Measurements from ENCODE around the gene ARHGAP31. TPM values are rescaled to one million over a fixed set of nuclear protein-coding genes. Genes with fewer than 3 reads are reported as not detected.
"Not testable (repeated sequence)": the region's sequence is repeated elsewhere in the genome, so short reads cannot be mapped to it uniquely, and the experiment has no call there.

The ARHGAP31 gene
- total and polyA plus RNA-seq, 7 donors, result 3.5 to 18.0 (median 11.0) TPM

DNA sequence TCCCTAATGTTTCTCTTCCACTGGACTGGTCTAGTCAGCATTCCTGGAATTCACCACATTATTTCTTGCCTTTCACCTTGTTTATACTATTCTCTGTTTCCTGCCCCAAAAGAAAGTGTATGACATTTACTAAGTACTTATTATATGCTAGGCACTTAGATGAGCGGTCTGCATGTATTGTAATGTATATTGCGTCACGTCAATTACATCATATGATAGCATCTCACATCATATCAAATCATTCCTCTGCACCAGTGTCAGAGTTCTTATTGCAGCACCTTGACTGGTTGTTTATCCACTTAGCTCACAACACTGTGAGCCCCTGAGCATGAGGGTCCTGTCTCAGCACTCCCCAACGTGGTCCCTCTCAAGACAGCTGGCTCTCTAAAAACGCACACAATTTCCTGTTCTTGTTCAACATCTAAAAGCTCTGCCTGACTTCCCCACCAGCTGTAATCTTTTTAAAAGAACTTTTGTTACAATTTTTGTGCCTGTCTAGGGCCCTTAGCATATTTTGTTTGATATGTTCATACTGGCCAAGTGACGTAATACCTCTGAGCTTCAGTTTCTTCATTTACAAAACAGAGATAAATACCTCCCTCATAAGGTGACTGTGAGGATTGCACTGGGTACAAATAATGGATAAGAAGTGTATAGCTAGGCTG, 58.8 kb downstream of the ARHGAP31 start:
- DNase-seq, result no peak
- Histone ChIP-seq H3K27ac (peak overlapping the region in 2 of 4 donors; percentile 10 to 20), H3K4me1 (peaks cover 0 to 7% (median 2%) of the 10 kb centered on the region in 4 donors), H3K36me3 (no peaks in the 10 kb centered on the region), H3K9me3 (no peaks in the 10 kb centered on the region), H3K4me3 (no peak overlapping the region), H3K27me3 (no peaks in the 10 kb centered on the region)
- no peak for TF ChIP-seq POLR2A (IDR thresholded peaks at IDR 0.05)
- TF ChIP-seq POLR2AphosphoS5 (IDR thresholded peaks at IDR 0.05), result no peak
- TF ChIP-seq, protein P1, sequence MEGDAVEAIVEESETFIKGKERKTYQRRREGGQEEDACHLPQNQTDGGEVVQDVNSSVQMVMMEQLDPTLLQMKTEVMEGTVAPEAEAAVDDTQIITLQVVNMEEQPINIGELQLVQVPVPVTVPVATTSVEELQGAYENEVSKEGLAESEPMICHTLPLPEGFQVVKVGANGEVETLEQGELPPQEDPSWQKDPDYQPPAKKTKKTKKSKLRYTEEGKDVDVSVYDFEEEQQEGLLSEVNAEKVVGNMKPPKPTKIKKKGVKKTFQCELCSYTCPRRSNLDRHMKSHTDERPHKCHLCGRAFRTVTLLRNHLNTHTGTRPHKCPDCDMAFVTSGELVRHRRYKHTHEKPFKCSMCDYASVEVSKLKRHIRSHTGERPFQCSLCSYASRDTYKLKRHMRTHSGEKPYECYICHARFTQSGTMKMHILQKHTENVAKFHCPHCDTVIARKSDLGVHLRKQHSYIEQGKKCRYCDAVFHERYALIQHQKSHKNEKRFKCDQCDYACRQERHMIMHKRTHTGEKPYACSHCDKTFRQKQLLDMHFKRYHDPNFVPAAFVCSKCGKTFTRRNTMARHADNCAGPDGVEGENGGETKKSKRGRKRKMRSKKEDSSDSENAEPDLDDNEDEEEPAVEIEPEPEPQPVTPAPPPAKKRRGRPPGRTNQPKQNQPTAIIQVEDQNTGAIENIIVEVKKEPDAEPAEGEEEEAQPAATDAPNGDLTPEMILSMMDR (IDR thresholded peaks at IDR 0.05), result peak in 1 of 4 experiments; percentile 21
- TF ChIP-seq EP300 (IDR thresholded peaks at IDR 0.05), result no peak
- 62 to 74% methylated on average over 6 of the region's 6 CpGs for WGBS, 2 donors
- intact Hi-C loops (cut with DNase I), result loop anchor here (10.0 kb wide), 1 partner anchor 78 kb away; no protein-coding TSS in a partner anchor

DNA sequence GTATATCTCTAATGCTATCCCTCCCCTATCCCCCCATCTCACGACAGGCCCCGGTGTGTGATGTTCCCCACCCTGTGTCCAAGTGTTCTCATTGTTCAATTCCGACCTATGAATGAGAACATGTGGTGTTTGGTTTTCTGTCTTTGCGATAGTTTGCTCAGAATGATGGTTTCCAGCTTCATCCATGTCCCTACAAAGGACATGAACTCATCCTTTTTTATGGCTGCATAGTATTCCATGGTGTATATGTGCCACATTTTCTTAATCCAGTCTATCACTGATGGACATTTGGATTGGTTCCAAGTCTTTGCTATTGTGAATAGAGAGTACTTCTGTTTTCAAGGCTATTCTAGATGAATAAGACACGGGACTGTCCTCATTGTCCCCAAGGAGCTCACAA, 61.4 kb downstream of the ARHGAP31 start:
- H3K4me1 ChIP-seq, result peaks cover 0 to 15% (median 13%) of the 10 kb centered on the region in 4 donors
- not testable (repeated sequence) for DNase-seq, H3K27ac ChIP-seq, H3K36me3 ChIP-seq, H3K27me3 ChIP-seq, H3K9me3 ChIP-seq, H3K4me3 ChIP-seq
- 94 to 96% methylated on average over 5 of the region's 5 CpGs for WGBS, 2 donors
- intact Hi-C loops (cut with DNase I), result loop anchor here (10.0 kb wide), 1 partner anchor 81 kb away; no protein-coding TSS in a partner anchor

- H3K4me3 ChIP-seq, result no peak overlapping the region
- no peak for DNase-seq
- no peaks in the 10 kb centered on the region for H3K27me3 ChIP-seq
- H3K27ac ChIP-seq, result no peak overlapping the region
- no peaks in the 10 kb centered on the region for H3K36me3 ChIP-seq
- H3K9me3 ChIP-seq, result no peaks in the 10 kb centered on the region
- TF ChIP-seq, protein P1 (IDR thresholded peaks at IDR 0.05), result no peak
- no peak for TF ChIP-seq EP300 (IDR thresholded peaks at IDR 0.05)
- no peak for TF ChIP-seq POLR2A (IDR thresholded peaks at IDR 0.05)
- TF ChIP-seq POLR2AphosphoS5 (IDR thresholded peaks at IDR 0.05), result no peak
- intact Hi-C loops (cut with DNase I), result loop anchor here (10.0 kb wide), 1 partner anchor 82 kb away; no protein-coding TSS in a partner anchor
- peaks cover 0 to 15% (median 14%) of the 10 kb centered on the region in 4 donors for H3K4me1 ChIP-seq
These were observed 62.5 kb downstream of the ARHGAP31 start for GRCh38 chr3:119356646-119357045.

GRCh38 chr3:119357190-119357589, 63.0 kb downstream of the ARHGAP31 start:
- Histone ChIP-seq H3K9me3 (no peaks in the 10 kb centered on the region), H3K27ac (no peak overlapping the region), H3K4me3 (no peak overlapping the region), H3K36me3 (no peaks in the 10 kb centered on the region), H3K27me3 (no peaks in the 10 kb centered on the region), H3K4me1 (peaks cover 0 to 15% (median 13%) of the 10 kb centered on the region in 4 donors)
- DNase-seq, result no peak
- intact Hi-C loops (cut with DNase I), result loop anchor here (10.0 kb wide), 1 partner anchor 82 kb away; no protein-coding TSS in a partner anchor
- TF ChIP-seq, protein P1 (IDR thresholded peaks at IDR 0.05), result no peak
- TF ChIP-seq EP300 (IDR thresholded peaks at IDR 0.05) (no peak), POLR2A (IDR thresholded peaks at IDR 0.05) (no peak), POLR2AphosphoS5 (IDR thresholded peaks at IDR 0.05) (no peak)
- WGBS, 2 donors, result 32 to 56% methylated on average over 6 of the region's 6 CpGs

DNA sequence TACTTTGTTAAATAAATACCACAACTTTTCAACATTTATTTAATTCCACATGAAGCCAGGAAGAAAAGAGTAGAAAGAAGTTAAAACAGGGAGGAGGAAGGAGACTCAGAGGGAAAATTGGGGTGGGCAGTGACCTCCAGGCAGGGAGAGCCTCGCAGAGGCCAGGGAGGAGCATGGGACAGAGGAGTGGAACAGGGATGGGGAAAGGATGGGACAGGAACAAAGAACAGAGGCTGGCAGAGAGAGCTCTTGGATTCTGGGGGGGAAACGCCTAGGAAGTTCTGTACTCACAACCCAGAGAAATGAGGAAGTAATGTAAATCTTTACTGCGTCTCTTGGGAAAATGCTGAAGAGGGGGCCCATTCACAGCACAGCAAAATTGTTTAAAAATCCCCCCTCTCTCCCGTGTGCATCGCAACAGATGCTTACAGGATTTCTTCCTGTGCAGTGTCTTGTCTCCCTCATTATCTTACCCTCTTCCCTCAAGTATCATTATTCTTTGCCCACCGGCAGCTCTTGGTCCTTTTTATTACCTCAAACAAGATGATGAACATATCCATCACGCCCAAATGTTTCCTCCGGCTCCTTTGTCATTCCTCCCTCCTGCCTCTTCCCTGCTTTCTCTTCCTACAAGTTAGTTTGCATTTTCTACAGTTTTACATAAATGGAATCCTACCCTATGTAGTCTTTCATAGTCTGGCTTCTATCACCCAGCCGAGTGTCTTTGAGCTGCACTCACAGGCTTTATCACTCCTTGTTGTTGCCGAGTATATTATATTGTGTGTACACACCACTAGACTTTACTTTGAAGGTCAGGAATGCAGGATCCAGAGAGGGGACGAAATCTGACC, 65.5 kb downstream of the ARHGAP31 start:
- H3K4me3 ChIP-seq, result no peak overlapping the region
- no peaks in the 10 kb centered on the region for H3K9me3 ChIP-seq
- no peak for TF ChIP-seq POLR2A (IDR thresholded peaks at IDR 0.05)
- TF ChIP-seq, protein P1 (IDR thresholded peaks at IDR 0.05), result no peak
- no peak for TF ChIP-seq EP300 (IDR thresholded peaks at IDR 0.05)
- no peak for TF ChIP-seq POLR2AphosphoS5 (IDR thresholded peaks at IDR 0.05)
- no peak for DNase-seq
- H3K36me3 ChIP-seq, result no peaks in the 10 kb centered on the region
- H3K4me1 ChIP-seq, result peaks cover 0 to 14% (median 9%) of the 10 kb centered on the region in 4 donors
- intact Hi-C loops (cut with DNase I), result loop anchor here (10.0 kb wide), 1 partner anchor 85 kb away; no protein-coding TSS in a partner anchor
- WGBS, 2 donors, result 32 to 46% methylated on average over 11 of the region's 11 CpGs
- no peaks in the 10 kb centered on the region for H3K27me3 ChIP-seq
- H3K27ac ChIP-seq, result no peak overlapping the region
